Mucosa of descending colon (tissue), 3 donors: ENCODE results near the gene ALPP. TPM values are rescaled to one million over a fixed set of nuclear protein-coding genes. Genes with fewer than 3 reads are reported as not detected.
"Not testable (repeated sequence)": the region's sequence is repeated elsewhere in the genome, so short reads cannot be mapped to it uniquely, and the experiment has no call there.

Experiments
- ATAC-seq: fragments of 200-7000 bp; cut with Tn5 transposase; one replicate; pipeline ENCODE4 v1.9.1; 2020; ENCODE audit warnings: mild to moderate bottlenecking, moderate library complexity
- DNase-seq, 3 donors: peaks; one replicate each; pipeline ENCODE4 v3.0.0-alpha.2; 2020
- H3K36me3 ChIP-seq: fragments of 200-600 bp; one replicate; pipeline ENCODE4 v1.8.0; 2021; ENCODE audit warnings: low read depth, mild to moderate bottlenecking
- H3K4me1 ChIP-seq: fragments of 200-600 bp; one replicate; pipeline ENCODE4 v1.8.0; 2021; ENCODE audit warnings: low read depth, mild to moderate bottlenecking
- H3K4me3 ChIP-seq: fragments of 200-600 bp; one replicate; pipeline ENCODE4 v1.8.0; 2021; ENCODE audit warnings: mild to moderate bottlenecking
- H3K9me3 ChIP-seq: fragments of 200-600 bp; one replicate; pipeline ENCODE4 v1.8.0; 2021; ENCODE audit warnings: mild to moderate bottlenecking
- CTCF ChIP-seq: fragments of 200-600 bp; IDR thresholded peaks from one replicate; pipeline ENCODE4 v1.8.0; 2022; ENCODE audit warnings: antibody characterized with exemption, mild to moderate bottlenecking
- intact Hi-C, 2 donors: fragments of 100-400 bp; cut with DNase I in 1 of 2; cut with micrococcal nuclease in 1 of 2; formaldehyde crosslinking; loops; one replicate each; pipeline versions ENCODE4 v1.11.0 to v1.11.1; 2022; cut with DNase I, micrococcal nuclease
- long read RNA-seq, 2 donors: library from polyadenylated mRNA; unstranded; transcript quantifications; one replicate each; pipeline ENCODE4 v2.0.0, GENCODE V29; 2019 to 2021
- total RNA-seq, 3 donors: library from RNA; stranded (reverse); fragmentation: NEBNext Ultra II Directional in 2 of 3; extraction: Animal tissue kit (Norgen Biotek cat#: 25700) in 2 of 3; gene quantifications; one replicate each; pipeline versions ENCODE4 v1.2.1 to v1.2.4, GENCODE V29; 2021 to 2023
- donor health status: DM: no; HTN: no; CAD: no; lungs with moderate emphysema.
- donor health status: DM: no; HTN: no; CAD: no.
- donor health status: DM: no; HTN: yes; CAD: no.

The ALPP gene
- 1 to 10 TPM in 1 of 3 donors, not detected in 2; 1.2 TPM for total RNA-seq
- long read RNA-seq, donor 1, result 0 reads
- long read RNA-seq, donor 2, result 0 reads

- ATAC-seq, intact Hi-C loops, DNase-seq, H3K4me1 ChIP-seq, H3K4me3 ChIP-seq, H3K9me3 ChIP-seq, H3K36me3 ChIP-seq: not testable (repeated sequence)
These were observed at the start of gene ALPP for GRCh38 chr2:232378735-232379151. Gene ALPP (plus strand): TSS chr2:232378751. CDS start chr2:232378803, 52 bp downstream.

GRCh38 chr2:232329716-232330067 is 48.9 kb upstream of the ALPP start:
- Histone ChIP-seq H3K4me3 (no peak overlapping the region), H3K36me3 (no peaks in the 10 kb centered on the region), H3K9me3 (no peaks in the 10 kb centered on the region), H3K4me1 (no peaks in the 10 kb centered on the region)
- ATAC-seq, result no peak
- no peak for TF ChIP-seq CTCF
- peak in 1 of 3 donors; percentile 14 for DNase-seq
- intact Hi-C loops, result loop anchor here (5.0 to 10.0 kb wide), 2 partner anchors 402 to 405 kb away; partner anchors contain the start of gene NPPC (in 2 of the 2)

GRCh38 chr2:232330068-232330999 is 48.2 kb upstream of the ALPP start:
- no peaks in the 10 kb centered on the region for H3K9me3 ChIP-seq
- H3K36me3 ChIP-seq, result no peaks in the 10 kb centered on the region
- no peaks in the 10 kb centered on the region for H3K4me1 ChIP-seq
- DNase-seq (peak in 1 of 3 donors; percentile 14), ATAC-seq (no peak)
- H3K4me3 ChIP-seq, result no peak overlapping the region
- intact Hi-C loops, result no loop called here
- no peak for TF ChIP-seq CTCF

GRCh38 chr2:232331061-232331460 is 47.5 kb upstream of the ALPP start:
- intact Hi-C loops, H3K4me3 ChIP-seq, ATAC-seq, H3K36me3 ChIP-seq, H3K4me1 ChIP-seq, H3K9me3 ChIP-seq: not testable (repeated sequence)
- peak in 2 of 3 donors; percentile 24 to 32 for DNase-seq

GRCh38 chr2:232331641-232332040 is 46.9 kb upstream of the ALPP start:
- H3K4me3 ChIP-seq, H3K36me3 ChIP-seq, ATAC-seq, intact Hi-C loops, H3K9me3 ChIP-seq, H3K4me1 ChIP-seq: not testable (repeated sequence)
- DNase-seq, result peak in 1 of 3 donors; percentile 7

- H3K4me3 ChIP-seq, H3K9me3 ChIP-seq, H3K36me3 ChIP-seq, ATAC-seq, intact Hi-C loops, H3K4me1 ChIP-seq: not testable (repeated sequence)
- DNase-seq, result peak in 1 of 3 donors; percentile 17
These were observed 46.2 kb upstream of the ALPP start for GRCh38 chr2:232332244-232332939.

- no peak for TF ChIP-seq CTCF
- ATAC-seq (no peak), DNase-seq (no peak)
- no peaks in the 10 kb centered on the region for H3K9me3 ChIP-seq
- intact Hi-C loops, result no loop called here
- H3K36me3 ChIP-seq, result no peaks in the 10 kb centered on the region
- no peaks in the 10 kb centered on the region for H3K4me1 ChIP-seq
- H3K4me3 ChIP-seq, result no peak overlapping the region
These were observed 45.7 kb upstream of the ALPP start for GRCh38 chr2:232332940-232333259.
